Effector memory CD8-positive, alpha-beta T cell (primary cell): ENCODE results near the gene PLIN5.

Experiments
- ATAC-seq: fragments of 150-1000 bp; cut with Tn5 transposase; replicated peaks from 2 replicates; pipeline ENCODE4 v1.10.0; 2021; ENCODE audit warnings: mild to moderate bottlenecking, moderate library complexity
- DNase-seq, 3 experiments: peaks; one replicate each; pipeline ENCODE4 v3.0.0; 2021
- H3K27ac Mint-ChIP-seq, 2 donors: one replicate each; pipeline ENCODE4 v1.8.0; 2022; ENCODE audit warnings: mild to moderate bottlenecking in 2 of 2, mixed read lengths in 2 of 2, moderate library complexity in 2 of 2
- H3K27me3 Mint-ChIP-seq, 2 donors: one replicate each; pipeline ENCODE4 v1.8.0; 2022; ENCODE audit warnings: mixed read lengths in 2 of 2
- H3K36me3 Mint-ChIP-seq: one replicate; pipeline ENCODE4 v1.8.0; 2022; ENCODE audit warnings: mild to moderate bottlenecking, moderate library complexity, mixed read lengths; ENCODE audit not compliant: insufficient read depth
- H3K4me1 Mint-ChIP-seq, 2 donors: one replicate each; pipeline ENCODE4 v1.8.0; 2022; ENCODE audit warnings: low read depth in 2 of 2, mixed read lengths in 2 of 2
- H3K4me3 Mint-ChIP-seq, 2 donors: one replicate each; pipeline ENCODE4 v1.8.0; 2022; ENCODE audit warnings: mild to moderate bottlenecking in 2 of 2, mixed read lengths in 2 of 2, moderate library complexity in 2 of 2
- H3K9me3 Mint-ChIP-seq, 2 donors: one replicate each; pipeline ENCODE4 v1.8.0; 2022; ENCODE audit warnings: mixed read lengths in 2 of 2
- total RNA-seq, 9 experiments: gene quantifications; one replicate each; lab custom pipeline; 2026; lab: John Stamatoyannopoulos, UW

PLIN5 gene, protein sequence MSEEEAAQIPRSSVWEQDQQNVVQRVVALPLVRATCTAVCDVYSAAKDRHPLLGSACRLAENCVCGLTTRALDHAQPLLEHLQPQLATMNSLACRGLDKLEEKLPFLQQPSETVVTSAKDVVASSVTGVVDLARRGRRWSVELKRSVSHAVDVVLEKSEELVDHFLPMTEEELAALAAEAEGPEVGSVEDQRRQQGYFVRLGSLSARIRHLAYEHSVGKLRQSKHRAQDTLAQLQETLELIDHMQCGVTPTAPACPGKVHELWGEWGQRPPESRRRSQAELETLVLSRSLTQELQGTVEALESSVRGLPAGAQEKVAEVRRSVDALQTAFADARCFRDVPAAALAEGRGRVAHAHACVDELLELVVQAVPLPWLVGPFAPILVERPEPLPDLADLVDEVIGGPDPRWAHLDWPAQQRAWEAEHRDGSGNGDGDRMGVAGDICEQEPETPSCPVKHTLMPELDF
- 0 to 0.58 (median 0.07) reads per million in 9 experiments for total RNA-seq

GRCh38 chr19:4534836-4535658 lies at the start of gene PLIN5:
Gene PLIN5 (minus strand): TSS chr19:4535224. CDS start chr19:4534074, 1,150 bp downstream.
- Mint-ChIP-seq H3K27ac (no peak within 1 kb of the TSS), H3K9me3 (no peaks in the 10 kb centered on the region), H3K4me1 (peaks cover 0 to 2% of the 10 kb centered on the region in 2 donors), H3K27me3 (peaks cover 6 to 60% of the 10 kb centered on the region in 2 donors), H3K4me3 (peak within 1 kb of the TSS in 1 of 2 donors; percentile 40), H3K36me3 (peaks cover 4% of the 10 kb centered on the region)
- ATAC-seq (peak; percentile 55), DNase-seq (peak in 2 of 3 experiments; percentile 10 to 13)

DNA sequence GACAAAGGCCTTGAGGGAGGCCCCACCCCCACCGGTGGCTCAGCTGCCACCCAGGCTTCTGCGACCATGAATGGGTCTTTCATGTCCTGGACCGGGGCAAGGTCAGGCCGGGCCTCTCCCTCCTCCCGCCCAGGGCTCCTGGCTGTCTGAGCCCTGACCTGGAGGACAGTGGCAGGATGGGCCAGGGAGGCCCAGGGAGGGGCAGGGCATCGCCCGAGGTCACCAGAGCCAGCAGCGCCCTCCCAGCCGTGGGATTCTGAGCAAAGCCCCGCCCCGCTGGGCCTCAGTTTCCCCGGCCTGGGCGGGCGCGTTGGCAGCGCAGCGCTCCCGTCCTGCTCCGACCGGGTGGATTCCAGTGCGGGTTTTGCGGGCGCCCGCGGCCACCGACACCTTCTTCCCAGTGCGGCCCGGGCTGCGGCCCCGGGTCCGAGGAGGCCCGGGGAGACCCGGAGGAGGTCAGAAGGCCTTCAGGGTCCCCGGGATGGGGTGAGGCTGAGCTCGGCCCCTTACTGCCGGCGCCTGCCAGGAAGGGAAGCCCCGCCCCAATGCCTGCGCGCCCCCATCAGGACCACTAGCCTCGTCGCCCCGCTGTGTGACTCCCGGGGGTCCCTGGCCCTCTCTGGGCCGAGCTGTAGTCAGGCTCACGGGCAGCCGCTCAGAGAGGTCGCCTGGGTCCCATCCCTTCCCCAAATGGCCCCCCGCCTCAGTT lies 49.1 kb upstream of the PLIN5 start:
- H3K4me3 Mint-ChIP-seq, result peak overlapping the region in 1 of 2 donors; percentile 10
- H3K27ac Mint-ChIP-seq, result no peak overlapping the region
- DNase-seq (no peak), ATAC-seq (no peak)
- H3K36me3 Mint-ChIP-seq, result peaks cover 3% of the 10 kb centered on the region
- H3K27me3 Mint-ChIP-seq, result peaks cover 57 to 83% of the 10 kb centered on the region in 2 donors
- peaks cover 0 to 9% of the 10 kb centered on the region in 2 donors for H3K4me1 Mint-ChIP-seq
- H3K9me3 Mint-ChIP-seq, result no peaks in the 10 kb centered on the region

- ATAC-seq (no peak), DNase-seq (no peak)
- Mint-ChIP-seq H3K27ac (no peak overlapping the region), H3K9me3 (no peaks in the 10 kb centered on the region), H3K4me3 (peak overlapping the region; percentile 10 to 51), H3K36me3 (peaks cover 3% of the 10 kb centered on the region), H3K4me1 (peaks cover 0 to 9% of the 10 kb centered on the region in 2 donors), H3K27me3 (peaks cover 62 to 86% of the 10 kb centered on the region in 2 donors)
These were observed 48.2 kb upstream of the PLIN5 start for GRCh38 chr19:4582980-4583842.

DNA sequence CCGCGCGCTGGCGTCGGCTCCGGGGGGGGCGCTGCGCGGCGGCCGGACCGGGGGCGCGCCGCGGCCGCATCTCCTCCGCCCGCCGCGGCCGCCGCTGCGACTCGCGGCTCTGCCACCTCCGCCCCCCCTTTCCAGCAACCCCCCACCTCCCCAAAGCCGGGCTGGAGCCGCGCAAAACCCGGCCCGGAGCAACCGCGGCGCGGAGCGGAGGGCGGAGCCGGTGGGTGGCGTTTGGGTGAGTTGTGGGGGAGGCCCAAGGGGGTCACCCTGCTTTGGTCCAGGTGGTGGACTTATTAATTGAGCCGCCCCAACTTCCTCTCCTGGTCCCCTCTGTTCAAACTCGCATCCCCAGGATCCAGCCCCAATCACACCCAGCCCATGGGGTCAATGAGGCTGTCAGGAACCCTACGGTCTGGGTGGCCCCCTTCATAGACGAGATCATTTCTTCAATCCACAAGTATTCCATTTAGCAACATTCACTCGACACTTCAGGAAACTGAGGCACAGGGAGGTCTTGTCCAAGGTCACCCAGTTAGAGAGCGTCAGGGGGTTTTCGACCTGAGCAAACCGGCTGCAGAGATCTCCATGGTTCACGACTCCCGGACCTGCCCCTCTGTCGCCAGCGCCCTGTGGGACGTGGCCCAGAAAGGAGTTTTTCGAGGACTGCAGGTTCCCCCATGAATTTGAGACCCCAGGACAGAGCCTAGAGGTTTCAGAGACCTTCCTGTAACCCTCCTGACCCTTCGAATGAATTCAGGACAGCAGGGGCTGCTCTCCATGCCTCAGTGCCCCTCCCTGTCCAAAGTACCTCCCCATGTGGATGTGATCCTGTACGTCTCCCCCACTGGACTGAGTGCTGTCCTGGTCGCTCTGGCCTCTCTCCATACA lies 46.9 kb upstream of the PLIN5 start:
- no peak overlapping the region for H3K27ac Mint-ChIP-seq
- peak overlapping the region; percentile 7 to 51 for H3K4me3 Mint-ChIP-seq
- DNase-seq, result no peak
- no peak for ATAC-seq
- H3K27me3 Mint-ChIP-seq, result peaks cover 58 to 86% of the 10 kb centered on the region in 2 donors
- H3K4me1 Mint-ChIP-seq, result peaks cover 0 to 9% of the 10 kb centered on the region in 2 donors
- peaks cover 3% of the 10 kb centered on the region for H3K36me3 Mint-ChIP-seq
- no peaks in the 10 kb centered on the region for H3K9me3 Mint-ChIP-seq

DNA sequence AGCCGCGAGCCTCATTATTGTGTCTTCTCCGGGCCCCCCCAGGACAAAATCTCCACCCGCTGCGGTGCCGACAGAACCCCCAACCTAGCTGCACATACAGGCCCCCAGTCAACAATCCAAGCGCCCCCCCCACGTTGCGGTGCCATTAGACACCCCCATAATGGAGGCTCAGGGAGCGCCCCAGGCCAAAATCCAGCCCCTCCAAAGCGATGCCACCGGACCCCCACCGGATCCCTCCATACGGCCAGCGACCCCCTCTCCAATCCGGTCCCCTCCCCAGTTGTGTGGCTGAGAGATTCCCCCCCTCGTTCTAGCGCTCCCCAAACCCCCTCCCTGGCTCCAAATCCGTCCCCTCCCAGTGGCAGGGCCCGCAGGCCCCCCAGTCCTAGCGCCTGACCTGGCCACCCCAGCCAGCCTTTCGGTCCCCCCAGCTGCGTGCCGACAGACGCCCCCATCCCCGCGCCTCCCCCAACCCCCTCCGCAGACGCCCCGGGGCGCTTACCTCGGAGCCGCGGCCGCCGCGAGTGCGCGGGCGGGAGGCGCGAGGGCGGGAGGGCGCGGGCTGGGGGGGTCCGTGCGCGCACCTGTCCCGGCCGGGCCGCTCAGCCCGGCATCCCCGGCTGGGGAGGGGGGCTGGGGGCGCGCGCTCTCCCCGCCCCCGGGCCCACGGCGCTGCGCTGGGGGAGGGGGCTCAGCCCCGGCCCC lies 46.1 kb upstream of the PLIN5 start:
- Mint-ChIP-seq H3K4me3 (no peak overlapping the region), H3K27ac (no peak overlapping the region), H3K4me1 (peaks cover 0 to 12% of the 10 kb centered on the region in 2 donors), H3K9me3 (no peaks in the 10 kb centered on the region), H3K36me3 (peaks cover 3% of the 10 kb centered on the region), H3K27me3 (peaks cover 64 to 86% of the 10 kb centered on the region in 2 donors)
- DNase-seq, result no peak
- ATAC-seq, result no peak

GRCh38 chr19:4580021-4580901 lies 45.2 kb upstream of the PLIN5 start:
- peaks cover 64 to 86% of the 10 kb centered on the region in 2 donors for H3K27me3 Mint-ChIP-seq

DNA sequence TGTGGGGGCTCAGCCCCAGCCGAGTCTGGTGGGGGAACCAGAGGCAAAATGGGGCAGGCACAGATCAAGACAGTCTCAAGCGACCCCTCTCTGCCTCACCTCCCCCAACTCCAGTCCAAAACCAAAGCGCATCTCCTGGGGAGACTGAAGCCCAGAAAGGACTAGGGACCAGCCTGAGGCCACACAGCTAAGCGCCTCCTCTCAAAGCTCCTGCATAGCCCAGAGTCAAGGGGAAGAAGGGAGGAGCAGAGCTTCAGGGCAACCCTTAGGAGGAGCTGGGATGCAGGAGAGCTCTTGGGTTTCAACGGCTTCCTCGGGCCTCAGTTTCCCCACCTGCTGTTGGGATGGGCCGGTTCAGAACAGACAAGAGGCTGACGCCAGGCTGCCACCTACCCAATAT lies 44.4 kb upstream of the PLIN5 start:
- H3K36me3 Mint-ChIP-seq, result no peaks in the 10 kb centered on the region
- ATAC-seq (no peak), DNase-seq (no peak)
- H3K4me1 Mint-ChIP-seq, result peaks cover 0 to 10% of the 10 kb centered on the region in 2 donors
- no peak overlapping the region for H3K4me3 Mint-ChIP-seq
- no peaks in the 10 kb centered on the region for H3K9me3 Mint-ChIP-seq
- no peak overlapping the region for H3K27ac Mint-ChIP-seq
- H3K27me3 Mint-ChIP-seq, result peaks cover 64 to 88% of the 10 kb centered on the region in 2 donors

More at GRCh38 chr19:4580021-4580901, 45.2 kb upstream of the PLIN5 start:
- ATAC-seq (no peak), DNase-seq (no peak)
- Mint-ChIP-seq H3K27ac (no peak overlapping the region), H3K36me3 (peaks cover 3% of the 10 kb centered on the region), H3K4me3 (no peak overlapping the region), H3K9me3 (no peaks in the 10 kb centered on the region), H3K4me1 (peaks cover 0 to 12% of the 10 kb centered on the region in 2 donors)

DNA sequence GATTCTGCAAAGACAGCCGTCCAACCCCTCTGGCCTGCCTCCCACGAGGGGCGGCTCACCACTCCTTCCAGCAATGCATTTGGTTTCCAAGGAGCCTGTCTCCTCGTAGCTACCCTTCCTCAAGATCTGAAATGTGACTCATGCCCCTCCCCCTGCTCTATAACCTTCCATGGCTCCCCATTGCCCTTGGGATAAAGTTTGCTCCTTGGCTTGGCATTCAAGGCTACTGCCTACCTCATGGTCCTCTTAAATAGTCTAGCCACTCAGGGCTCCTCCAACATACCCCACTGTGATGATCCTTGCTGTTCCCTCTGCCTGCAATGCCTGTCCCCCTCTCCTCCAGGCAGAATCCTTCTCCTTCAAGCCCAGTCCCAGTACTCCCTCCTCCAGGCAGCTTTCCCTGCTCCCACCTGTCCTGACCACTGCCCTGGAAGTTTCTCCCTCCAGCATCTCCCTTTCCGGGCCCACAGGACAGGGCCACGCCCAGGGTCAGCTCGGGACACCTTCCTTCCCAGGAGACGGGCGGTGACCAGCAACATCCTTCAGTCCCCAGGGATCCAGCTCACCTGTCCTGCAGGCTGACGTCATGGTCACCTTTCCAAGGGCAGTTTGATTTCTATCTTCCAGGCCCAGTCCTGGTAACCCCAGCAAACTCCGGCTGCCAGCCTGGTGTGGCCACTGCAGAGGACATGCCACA lies 43.7 kb upstream of the PLIN5 start:
- Mint-ChIP-seq H3K4me1 (peaks cover 0 to 10% of the 10 kb centered on the region in 2 donors), H3K27ac (no peak overlapping the region), H3K4me3 (no peak overlapping the region), H3K27me3 (peaks cover 63 to 87% of the 10 kb centered on the region in 2 donors), H3K36me3 (no peaks in the 10 kb centered on the region), H3K9me3 (no peaks in the 10 kb centered on the region)
- DNase-seq (no peak), ATAC-seq (no peak)

GRCh38 chr19:4577020-4577782 lies 42.2 kb upstream of the PLIN5 start:
- Mint-ChIP-seq H3K9me3 (no peaks in the 10 kb centered on the region), H3K36me3 (no peaks in the 10 kb centered on the region), H3K4me1 (peaks cover 0 to 4% of the 10 kb centered on the region in 2 donors), H3K27ac (no peak overlapping the region), H3K27me3 (peaks cover 52 to 72% of the 10 kb centered on the region in 2 donors), H3K4me3 (no peak overlapping the region)
- no peak for DNase-seq
- no peak for ATAC-seq
